ENCODE data around the gene SORCS2.

- TF ChIP-seq EZH2 (conservative IDR thresholded peaks at IDR 0.05; ENCODE audit: low read depth, low read length) (no peak), CTCF (CRISPR knock-in tag; IDR thresholded peaks at IDR 0.05) (no peak), ZNF20 (CRISPR knock-in tag; IDR thresholded peaks at IDR 0.05) (no peak), HES4 (CRISPR knock-in tag; IDR thresholded peaks at IDR 0.05; ENCODE audit: borderline replicate concordance) (no peak), IRF2 (CRISPR knock-in tag; IDR thresholded peaks at IDR 0.05) (no peak), E2F2 (CRISPR knock-in tag; IDR thresholded peaks at IDR 0.05; ENCODE audit: borderline replicate concordance) (no peak), ADNP (CRISPR knock-in tag; IDR thresholded peaks at IDR 0.05) (no peak), ZNF274 (CRISPR knock-in tag; IDR thresholded peaks at IDR 0.05) (no peak), PCBP2 (optimal IDR thresholded peaks at IDR 0.05; ENCODE audit: low read depth, low read length, poor library complexity, severe bottlenecking) (no peak), NAIF1 (CRISPR knock-in tag; IDR thresholded peaks at IDR 0.05; ENCODE audit: borderline replicate concordance) (no peak), ZNF329 (CRISPR knock-in tag; IDR thresholded peaks at IDR 0.05; ENCODE audit: low read depth) (no peak)
These were observed 502.0 kb downstream of the SORCS2 start for GRCh38 chr4:7694324-7694723.
